Measurements from ENCODE around the gene ZBTB34.

Gene ZBTB34

GRCh38 chr9:126932871-126933321, 72.5 kb downstream of the ZBTB34 start:
- no peak for DNase-seq

GRCh38 chr9:126933334-126933980, 73.0 kb downstream of the ZBTB34 start:
- DNase-seq, result no peak

GRCh38 chr9:126934441-126934840, 74.0 kb downstream of the ZBTB34 start:
- no peak for DNase-seq
